OCI-M2 (cell line): ENCODE data around the gene TACR1.

Experiments used
- DNase-seq: peaks from one replicate; lab custom pipeline; 2025; ENCODE audit not compliant: unreplicated experiment; lab: John Stamatoyannopoulos, UW

The TACR1 gene

GRCh38 chr2:75055142-75055819 lies 144.0 kb downstream of the TACR1 start:
- no peak for DNase-seq

GRCh38 chr2:75054296-75054695 lies 145.0 kb downstream of the TACR1 start:
- no peak for DNase-seq

GRCh38 chr2:75053484-75054112 lies 145.7 kb downstream of the TACR1 start:
- no peak for DNase-seq

GRCh38 chr2:75047992-75048625 lies 151.2 kb downstream of the TACR1 start:
- no peak for DNase-seq

- no peak for DNase-seq
Observed at GRCh38 chr2:75047189-75047991, 151.9 kb downstream of the TACR1 start.

GRCh38 chr2:75045526-75046050 lies 153.7 kb downstream of the TACR1 start:
- DNase-seq = no peak

DNA sequence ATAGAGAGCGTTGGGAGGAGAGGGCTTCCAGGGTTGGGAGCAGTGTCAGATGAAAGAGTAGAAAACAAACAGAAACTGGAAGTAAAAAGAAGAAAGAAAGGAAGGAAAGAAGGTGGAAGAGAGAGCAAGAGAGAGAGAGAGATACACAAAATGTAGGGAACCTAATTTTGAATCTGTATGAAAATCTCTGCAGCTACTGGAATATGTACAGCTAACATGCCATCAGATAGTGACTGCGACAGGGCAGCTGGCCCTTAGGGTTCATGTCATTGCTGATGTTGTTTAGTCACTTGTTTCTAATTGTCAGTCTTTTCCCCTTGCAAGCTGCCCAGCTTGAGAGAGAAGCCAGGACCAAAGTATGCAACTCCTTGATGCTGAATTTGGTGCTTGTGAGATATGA lies 155.0 kb downstream of the TACR1 start:
- no peak for DNase-seq

DNA sequence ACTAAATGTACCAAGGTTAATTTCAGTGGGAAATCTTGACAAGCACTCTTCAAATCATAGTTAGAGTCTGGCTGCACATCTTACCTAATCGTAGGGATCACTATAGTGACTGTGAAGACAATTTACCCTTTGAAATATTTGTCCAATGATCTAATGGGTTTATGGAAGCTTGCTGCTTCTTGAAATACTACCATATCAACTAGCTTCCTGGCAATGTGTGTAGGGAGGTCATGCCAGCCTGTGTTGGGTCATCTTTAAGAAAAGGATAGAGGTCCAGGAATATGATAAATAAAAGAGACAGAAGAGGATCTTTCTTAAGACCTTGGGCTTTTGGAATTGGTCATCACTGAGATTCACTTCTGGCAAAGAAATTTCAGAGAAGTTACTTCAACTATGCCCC lies 156.5 kb downstream of the TACR1 start:
- no peak for DNase-seq

- no peak for DNase-seq
Observed at GRCh38 chr2:75041731-75042600, 157.4 kb downstream of the TACR1 start.

- DNase-seq = no peak
Observed at GRCh38 chr2:75041226-75041625, 158.1 kb downstream of the TACR1 start.

GRCh38 chr2:75035444-75036353 lies 163.6 kb downstream of the TACR1 start:
- no peak for DNase-seq

DNA sequence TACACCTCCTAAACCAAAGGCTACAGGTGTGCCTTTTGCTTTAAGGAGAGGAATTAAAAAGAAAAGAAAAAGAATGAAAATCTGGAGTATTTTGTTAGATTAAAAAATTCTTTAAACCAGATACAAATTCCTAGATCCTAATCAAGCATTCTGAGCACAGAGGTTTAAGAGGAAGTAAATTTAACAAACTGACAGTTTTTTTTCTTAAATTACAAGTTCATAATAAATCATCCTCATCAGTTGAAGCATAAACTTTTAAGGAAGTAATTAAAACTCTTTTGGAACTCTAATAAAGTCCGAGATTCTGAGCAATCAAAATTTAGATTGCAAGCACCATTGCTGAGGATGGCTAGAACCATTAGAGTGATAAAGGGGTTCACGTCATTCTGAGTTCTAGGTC lies 165.8 kb downstream of the TACR1 start:
- DNase-seq = no peak

- DNase-seq = no peak
Observed at GRCh38 chr2:75031906-75032803, 167.2 kb downstream of the TACR1 start.

DNA sequence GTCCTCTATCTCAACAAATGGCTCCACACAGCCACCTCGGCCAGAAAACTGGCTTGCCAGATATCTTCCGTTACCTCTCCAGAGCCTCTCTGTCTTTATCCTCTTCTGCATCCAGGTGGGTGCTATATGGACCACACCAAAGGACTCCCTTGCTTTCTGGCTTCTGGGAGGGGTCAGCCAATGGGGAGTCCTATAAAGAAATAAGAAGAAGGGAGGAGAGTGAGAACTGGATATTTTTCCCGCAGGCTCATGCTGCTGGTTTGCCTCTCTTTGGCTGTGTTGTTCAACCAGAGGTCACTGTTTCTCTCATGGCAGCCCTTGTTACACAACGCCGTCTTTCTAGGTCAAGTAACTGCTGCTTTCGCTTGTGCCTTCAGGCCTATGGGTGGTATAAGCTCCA lies 168.1 kb downstream of the TACR1 start:
- DNase-seq = no peak

DNA sequence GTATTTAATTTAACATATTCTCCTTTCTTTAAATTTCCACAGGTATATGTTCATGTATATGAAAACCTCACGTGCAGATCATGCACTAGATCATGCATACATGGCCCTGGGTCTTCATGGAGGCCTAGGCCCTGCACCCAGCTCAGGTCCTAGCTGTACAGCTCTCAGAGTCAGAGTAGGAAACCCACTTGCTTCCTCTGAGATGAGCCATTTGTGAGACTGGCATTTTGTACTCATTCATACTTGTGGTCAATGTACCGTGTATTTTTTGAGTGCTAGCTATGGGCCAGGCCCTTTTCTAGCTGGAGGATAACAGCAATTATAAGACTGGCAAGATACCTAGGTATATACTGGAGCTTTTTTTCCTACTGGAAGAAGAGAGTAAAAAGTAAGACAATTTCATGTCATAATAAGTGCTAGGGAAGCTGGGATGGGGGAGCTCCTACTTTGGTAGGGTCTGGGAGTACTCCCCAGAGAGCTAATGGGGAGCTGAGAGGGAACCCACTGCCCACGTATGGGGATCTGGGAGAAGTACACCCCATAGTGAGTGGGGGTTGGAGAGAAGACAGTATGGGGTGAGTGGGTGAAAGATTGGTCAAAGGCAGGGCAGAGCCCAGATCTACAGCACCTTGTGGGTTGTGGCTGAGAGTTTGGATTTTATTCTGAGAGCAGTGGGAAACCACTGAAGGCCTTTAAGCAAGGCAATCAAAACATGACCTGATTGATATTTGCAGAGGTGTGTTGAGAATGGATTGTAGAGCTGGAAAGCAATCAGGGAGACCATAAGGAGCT lies 168.9 kb downstream of the TACR1 start:
- no peak for DNase-seq

- DNase-seq = no peak
Observed at GRCh38 chr2:75027886-75028285, 171.4 kb downstream of the TACR1 start.

GRCh38 chr2:75025633-75026380 lies 173.5 kb downstream of the TACR1 start:
- DNase-seq = no peak
